ENCODE results near the gene IPO9.
"Not testable (repeated sequence)": the region's sequence is repeated elsewhere in the genome, so short reads cannot be mapped to it uniquely, and the experiment has no call there.

The IPO9 gene

DNA sequence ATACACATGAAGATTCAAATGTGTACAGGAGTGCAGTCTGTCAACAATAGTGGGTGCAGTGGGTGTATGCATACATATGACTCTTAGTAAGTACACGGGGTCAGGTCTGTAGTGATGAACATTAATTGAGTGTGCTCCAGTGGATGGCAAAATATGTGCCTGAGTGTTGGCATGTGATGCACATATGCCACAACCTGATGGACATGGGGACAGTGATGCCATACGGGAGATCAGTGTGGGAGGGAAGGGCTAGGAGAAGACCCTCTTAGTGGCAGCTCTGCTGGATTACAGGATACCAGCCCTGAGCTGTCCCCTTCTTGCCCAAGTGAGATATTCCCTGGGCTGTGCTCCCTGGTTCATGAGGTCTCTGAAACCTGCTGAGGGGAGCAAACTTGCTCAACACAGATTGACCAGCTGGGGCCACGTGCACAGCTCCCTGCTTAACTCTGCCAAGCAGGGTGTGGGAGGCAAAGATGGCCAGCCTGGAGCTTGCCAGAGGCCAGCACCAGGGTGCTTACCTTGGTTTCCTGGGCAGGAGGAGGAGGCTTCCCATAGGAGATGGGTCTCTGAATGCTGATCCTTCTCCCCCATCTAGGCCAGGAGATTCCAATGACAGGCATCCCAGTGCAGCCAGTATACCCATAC lies 62.0 kb downstream of the IPO9 start:
- no peak for DNase-seq

DNA sequence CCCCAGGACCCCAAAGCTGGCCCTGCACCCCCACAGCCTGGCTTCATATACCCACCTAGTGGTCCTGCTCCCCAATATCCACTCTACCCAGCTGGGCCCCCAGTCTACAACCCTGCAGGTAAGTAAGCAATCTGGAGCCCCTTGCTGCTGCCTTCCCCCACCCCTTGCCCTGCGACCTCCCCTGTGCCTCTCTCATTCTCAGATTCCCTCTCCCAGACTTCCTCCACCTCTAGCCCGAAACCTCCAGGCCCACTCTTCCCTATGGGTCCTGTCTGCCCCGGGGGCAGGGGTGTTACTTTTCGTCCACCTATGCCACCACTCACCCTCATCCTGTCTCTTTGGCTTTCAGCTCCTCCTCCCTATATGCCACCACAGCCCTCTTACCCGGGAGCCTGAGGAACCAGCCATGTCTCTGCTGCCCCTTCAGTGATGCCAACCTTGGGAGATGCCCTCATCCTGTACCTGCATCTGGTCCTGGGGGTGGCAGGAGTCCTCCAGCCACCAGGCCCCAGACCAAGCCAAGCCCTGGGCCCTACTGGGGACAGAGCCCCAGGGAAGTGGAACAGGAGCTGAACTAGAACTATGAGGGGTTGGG lies 62.6 kb downstream of the IPO9 start:
- DNase-seq: no peak

DNA sequence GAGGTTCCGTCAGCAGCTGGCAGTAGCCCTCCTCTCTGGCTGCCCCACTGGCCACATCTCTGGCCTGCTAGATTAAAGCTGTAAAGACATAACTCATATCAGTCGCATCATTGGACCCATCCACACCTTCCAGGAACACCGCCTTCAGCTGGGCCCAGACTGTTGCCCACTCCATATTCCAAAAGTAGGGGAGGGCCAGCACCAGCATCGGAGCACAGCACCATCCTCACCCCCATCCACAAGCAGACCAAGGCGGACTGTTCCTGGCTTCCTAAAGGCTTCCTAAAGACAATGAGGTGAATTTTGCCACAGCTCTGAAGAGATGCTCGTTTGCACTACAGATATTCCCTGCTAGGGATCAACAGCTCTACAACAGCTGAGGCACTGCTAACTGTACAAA lies 63.3 kb downstream of the IPO9 start:
- DNase-seq: no peak

DNA sequence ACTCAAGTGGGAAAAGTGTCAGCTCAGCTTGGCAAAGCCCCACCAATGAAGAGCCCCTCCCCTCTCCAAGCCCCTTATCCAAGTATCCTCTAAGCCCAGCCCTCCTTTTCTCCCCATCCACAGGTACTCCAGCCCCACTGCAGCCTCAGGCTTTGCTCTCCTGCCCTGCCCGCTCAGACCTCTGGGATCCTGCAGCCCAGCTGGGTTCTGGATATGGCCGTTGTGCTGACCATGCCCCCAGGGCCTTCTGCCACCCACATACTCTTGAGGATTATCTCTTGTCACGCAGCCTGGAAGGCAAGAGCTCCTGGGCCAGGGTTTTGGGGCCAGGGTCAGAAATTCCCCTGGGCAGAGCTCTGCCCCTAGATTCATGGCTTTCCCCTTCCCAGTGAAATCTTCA lies 64.5 kb downstream of the IPO9 start:
- DNase-seq: no peak

DNA sequence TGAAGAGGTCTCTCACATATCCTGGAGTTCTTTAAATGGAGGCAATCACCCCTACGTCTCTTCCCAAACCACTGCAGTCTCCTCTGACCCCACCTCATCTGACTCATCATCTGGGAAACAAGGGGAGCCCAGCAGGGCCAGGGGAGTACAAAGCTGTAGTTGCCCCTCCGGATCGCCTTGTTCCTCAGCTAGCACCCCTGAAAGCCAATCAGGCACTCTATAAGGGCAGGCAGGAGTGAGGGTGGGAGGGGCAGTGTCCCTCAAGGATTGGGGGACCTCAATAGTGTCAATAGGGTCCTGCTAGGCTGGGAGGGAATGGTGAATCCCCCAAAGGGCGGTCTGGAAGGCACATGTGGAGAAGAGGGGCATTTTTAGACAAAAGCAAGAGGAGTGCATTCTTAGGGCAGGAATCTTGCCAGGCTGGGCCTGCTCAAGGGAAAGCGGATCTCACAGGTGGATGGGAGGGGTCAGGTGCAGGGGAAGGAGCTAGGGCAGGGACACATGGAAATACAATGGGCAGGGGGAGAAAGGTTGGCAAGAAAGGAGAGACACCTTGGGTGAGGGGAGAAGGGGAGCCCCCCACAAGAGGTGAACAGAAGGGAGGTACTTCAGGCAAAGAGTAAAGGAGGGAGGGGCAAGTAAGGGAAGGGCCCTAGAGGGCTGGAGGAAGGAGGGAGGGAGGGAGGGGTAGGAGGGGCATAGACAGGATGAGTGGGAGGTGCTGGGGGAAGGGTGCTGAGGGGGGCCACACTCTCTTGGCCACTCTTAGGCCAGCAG lies 65.6 kb downstream of the IPO9 start:
- DNase-seq: no peak

DNA sequence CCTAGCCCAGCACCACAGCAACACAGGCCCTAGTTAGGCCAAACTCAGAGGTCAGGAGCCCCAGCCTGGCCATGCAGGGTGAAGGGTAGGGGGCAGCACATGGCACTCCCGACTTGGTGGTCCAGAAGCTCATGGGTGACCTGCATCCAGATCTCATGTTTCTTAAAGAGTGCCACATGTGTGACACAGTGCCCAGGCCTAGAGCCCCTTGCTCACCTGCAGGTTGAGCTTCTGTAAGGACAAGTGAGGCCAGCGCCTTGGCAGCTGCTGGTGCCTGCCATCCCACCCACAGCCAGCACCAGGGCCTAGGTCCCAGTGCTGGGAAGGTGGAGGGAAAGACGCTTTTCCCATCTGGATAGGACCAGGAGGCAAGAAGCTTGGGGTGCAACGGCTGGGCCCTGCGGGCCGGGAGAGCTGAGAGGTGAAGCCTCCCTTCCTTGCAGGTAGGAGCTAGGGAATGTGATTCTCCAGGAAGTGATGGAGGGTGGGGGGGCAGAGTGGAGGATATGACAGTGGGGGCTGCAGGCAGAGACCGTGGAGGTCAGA lies 66.2 kb downstream of the IPO9 start:
- no peak for DNase-seq

DNA sequence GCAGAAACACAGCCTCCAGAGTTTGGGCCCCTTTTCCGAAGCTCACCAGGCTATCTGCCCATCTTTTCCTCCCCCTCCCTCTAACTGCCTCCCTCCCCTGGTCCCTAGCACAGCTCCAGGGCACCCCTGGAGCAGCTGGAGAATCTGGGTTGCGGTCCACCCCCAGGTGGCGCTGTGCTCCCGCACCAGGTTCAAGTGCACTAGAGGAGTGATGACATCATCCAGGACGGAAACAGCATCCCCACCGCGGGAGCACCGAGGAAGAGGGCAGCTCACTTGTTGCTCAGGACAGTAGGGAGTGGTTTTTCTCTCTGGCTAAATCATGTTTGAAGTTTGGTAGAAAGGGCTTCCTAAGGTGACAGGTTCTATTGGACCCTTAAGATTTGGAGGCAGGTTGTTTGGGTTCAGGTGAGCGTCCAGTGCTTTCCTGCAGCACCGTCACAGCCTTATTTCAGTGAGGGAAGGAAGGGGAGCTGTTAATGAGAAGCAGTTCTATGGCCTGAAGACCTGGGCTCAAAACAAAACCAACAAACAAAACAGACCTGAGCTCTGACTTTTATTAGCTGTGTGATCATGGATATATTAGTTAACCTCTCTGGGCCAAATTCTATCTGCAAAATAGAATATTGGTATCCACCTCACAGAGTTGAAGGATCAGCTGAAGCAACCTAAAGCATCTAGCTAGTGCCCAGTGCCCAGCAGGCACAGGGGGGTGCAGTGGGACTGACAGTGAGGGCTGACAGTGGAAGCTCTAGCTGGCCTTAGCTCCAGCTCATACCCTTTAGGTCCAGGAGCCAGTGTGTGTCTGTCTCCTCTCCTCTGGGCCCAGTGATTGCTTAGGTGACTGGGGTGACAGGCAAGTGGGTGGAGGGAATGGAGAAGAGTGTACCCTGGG lies 67.2 kb downstream of the IPO9 start:
- DNase-seq: peak; percentile 85 to 89

DNA sequence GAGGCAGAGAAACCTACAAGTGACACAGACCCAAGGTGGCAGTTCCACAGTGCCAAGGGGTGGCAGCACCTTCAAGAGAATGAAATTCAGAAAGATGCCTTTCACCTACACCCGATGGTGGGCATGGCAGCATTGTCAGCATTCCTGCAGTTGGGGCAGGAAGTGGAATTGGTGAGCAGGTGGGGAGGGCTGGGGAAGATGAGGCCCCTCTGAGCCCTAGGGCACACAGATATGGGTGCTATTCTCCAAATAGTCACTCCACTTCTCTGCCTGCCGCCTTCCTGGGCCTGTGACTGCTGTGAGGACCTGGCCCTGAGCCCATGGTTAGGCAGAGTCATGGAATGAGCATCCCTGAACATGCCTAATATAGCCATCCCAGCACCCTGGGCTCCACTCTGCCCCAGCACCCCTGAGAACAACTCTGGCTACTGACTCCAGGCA lies 68.0 kb downstream of the IPO9 start:
- no peak for DNase-seq

DNA sequence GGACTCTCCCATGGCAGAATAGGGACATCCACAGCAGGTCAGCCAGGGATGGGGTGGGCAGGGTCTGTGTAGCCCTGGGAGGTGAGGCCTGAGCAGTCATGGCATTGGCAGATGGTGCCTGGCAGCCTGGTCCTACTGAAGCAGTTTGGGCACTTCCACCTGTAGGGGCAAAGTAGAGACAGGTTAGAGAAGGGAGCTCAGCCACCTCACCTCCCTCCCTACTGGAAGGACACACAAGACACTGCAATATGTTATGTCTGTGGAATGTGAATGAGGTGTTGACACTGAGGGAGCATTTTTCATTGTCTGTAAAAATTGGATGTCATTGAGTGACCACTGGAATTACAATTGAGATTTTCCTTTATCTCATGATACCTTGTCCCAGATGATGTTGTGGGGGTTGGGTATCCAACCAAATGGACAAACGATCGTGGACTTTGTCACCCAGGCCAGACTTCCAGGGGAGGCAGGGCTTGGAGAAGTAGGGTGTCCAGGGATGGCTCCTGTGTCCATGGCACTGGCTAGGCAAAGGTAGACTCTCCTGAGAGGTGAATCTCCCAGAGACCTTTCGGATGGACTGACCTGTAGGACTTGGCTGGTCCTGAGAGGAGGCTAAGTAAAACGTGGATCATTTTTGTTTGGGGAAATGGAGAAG lies 69.4 kb downstream of the IPO9 start:
- DNase-seq: no peak

DNA sequence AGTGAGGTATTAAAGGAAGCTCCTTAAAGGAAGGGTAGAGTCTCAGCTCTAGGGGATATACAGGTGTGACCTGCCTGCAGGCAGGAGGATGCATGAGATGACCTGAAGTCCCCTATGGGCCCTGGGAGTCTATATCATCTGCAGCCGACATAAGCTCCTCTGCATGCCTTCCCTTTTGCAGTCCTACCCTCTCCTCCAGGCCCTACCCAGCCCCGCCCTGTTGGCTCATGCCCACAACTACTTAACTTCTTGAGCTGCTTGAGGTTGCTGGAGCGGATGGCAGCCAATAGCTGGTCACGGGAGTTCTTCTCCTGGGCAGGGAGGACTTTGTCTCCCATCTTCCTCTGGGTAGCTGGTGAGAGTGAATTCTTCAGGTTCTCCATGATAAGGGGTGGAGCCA lies 70.0 kb downstream of the IPO9 start:
- no peak for DNase-seq

DNA sequence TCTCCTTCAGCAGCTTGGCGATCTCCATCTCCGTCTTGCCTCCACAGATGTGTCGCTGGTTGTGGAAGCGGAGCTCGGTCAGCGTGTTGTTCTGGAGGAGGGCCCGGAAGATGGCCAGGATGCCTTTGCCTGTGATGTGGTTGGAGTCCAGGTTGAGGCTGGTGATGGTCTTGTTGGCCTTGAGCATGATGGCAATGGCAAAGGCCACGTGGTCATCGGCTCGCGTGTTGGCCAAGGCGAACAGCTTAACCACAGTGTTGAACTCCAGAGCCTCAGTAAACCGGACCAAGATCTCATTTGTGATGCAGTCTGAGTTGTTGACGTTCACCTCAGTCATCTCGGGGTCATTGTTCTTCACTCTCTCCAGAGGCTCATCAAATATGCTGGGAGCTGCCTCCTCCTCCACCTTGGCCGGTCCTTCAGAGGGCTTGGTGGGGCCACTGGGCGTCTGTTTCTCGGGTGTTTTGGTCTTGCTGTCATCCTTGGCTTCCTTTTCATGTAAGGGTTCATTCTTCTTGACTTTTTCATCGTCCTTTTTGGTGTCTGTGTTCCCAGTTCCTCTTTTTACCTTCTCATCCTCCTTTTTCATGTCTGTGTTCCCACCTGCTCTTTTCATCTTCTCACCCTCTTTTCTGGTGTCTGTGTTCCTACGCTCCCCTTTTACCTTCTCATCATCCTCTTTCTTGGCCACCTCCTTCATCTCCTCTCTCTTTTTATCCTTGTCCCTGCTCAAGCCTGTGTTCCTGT lies 70.9 kb downstream of the IPO9 start:
- no peak for DNase-seq

DNA sequence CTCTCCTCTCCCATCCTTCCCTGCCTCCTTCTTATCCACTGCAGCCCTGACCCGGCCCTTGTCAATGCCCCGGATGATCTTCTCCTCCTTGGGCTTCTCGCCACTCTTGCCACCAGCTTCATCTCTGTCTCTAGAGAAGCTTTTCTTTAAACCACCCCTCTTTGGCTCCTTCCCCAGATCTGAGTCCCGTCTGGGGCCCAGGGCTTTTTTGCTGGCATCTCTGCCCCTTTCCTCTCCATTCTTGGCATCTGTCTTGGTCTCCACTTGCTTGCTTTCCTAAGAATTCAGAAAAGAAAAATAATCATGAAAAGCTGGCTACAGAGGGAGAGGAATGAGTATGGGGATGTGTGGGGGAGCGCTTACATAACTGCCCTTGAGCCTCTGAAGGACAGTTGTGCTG lies 71.5 kb downstream of the IPO9 start:
- DNase-seq: no peak

DNA sequence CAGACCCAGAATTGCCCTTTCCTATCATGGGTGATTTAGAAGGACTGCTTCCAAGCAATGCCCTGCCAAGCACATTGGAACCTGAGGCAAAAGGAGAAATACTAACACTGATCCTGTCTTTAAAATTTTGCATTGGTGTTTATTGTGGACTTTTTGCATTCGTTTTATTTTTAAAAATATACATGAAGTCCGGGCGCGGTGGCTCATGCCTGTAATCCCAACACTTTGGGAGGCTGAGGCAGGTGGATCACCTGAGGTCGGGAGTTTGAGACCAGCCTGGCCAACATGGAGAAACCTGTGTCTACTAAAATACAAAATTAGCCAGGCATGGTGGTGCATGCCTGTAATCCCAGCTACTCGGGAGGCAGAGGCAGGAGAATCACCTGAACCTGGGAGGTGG lies 72.1 kb downstream of the IPO9 start:
- not testable (repeated sequence) for DNase-seq

DNA sequence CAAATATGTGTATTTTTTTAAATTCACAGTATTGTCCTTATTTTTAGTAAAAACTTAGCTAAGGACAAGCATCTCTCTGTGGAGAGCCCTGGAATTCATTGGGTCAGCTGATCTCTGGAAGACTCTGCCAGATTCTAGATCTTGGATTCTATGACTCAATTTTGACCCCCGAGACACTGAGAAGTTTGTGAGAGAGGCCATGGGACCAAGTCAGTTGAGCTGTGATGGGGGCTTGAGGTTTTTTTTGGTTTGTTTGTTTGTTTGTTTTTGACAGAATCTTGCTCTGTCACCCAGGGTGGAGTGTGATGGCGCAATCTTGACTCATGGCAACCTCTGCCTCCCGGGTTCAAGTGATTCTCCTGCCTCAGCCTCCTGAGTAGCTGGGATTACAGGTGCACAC lies 73.2 kb downstream of the IPO9 start:
- no peak for DNase-seq

DNA sequence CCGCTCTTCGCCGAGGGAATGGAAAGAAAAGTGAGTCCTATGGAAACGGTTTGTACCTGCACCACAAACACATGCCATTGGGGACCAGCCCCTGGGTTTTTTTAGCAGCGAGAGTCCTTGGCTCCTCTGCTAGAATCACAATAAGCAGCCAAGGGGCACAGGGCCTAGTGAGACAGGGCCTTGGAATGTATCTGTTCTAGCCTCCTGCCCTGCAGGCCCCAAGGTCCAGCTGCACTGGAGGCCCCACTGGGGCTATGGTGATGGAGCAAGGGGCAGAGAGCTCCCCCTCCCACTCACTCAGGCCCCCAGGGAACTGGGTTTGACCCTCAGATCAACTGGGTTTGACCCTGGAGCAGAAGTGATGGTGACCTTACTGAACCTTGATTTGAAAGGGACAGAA lies 74.2 kb downstream of the IPO9 start:
- no peak for DNase-seq

DNA sequence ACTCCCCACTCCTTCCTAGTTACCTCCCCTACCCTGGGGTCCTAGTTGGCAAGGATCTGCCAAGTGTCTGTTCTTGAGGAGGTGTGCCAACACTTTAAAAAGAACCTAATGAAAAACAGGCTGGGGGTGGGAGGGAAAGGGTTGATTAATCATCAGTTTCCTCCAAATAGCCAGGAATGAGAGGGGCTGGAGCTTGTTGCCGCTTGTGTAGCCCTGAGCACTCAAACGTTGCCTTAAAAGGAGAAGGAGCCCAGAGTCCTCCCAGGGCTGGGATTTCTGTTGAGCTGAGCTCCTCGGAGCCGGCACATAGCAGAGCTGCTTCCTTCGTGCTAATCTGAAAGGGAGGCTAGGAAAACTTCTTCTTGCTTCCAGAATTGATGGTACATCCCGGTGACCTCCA lies 75.6 kb downstream of the IPO9 start:
- DNase-seq: no peak

DNA sequence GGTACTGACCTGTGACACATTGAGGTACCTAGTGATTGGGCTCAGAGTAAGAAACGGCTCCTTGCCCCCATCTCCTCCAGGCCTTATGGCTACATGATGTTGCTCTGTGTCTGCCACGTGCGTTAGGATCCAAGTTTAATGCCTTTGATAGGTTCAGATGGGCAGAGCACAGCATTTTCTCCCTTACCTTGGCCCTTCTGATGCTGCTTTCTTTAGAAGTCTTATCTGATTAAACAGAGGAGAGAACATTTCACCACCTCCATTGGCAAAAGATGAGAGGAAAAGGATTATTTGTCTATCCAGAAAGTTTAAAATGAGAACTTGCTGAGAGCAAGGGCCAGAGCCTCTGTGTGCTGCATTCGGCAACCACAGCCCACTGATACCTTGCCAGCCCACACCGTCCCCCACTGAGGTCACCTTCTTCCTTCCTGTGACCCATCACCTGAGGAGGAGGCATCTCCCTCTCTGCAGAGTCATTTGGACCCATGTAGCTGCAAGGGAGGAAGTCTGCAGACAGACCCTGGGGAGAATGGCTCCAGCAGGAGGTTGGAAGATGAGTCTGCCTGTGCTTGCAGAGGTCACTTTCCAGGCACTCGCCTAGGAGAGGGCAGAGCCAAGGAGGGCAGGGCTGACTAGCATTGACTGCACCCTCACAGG lies 76.4 kb downstream of the IPO9 start:
- DNase-seq: no peak

DNA sequence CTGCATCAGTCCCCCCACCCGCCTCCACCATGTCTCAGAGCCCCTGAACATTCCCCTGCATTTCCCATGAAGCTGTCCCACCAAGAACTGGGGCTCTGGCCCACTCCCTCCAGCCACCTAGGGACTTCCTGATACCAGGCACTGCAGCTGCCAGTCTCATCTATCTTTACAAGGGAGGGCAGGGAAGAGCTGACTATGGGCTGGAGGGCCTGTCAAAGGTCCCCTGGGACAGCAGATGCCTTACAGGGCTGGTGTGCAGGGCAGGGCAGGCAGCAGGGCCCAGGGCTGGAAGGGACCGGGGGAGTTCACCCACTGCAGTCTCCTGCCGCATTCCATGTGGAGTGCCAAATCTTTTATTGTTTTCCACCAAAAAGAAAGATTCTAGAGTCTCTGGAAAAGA lies 77.4 kb downstream of the IPO9 start:
- DNase-seq: no peak

DNA sequence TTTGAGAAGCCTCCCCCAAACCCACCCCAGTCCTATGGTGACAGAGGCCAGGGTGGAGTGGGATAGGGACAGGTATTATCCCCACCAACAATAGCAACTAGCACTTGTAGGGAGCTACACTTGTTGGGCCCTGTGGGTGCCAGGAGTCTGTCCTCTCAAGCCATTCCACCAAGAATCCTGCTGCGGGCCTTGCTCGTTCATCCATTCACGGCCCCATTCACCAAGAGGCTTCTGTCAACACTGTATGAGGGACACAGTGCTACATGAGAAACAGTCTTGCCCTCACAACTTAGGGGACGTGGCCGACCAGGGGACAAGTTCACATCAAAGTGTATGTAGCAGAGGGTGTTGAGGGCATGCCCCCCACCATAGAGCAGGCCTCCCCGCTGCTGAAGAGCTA lies 78.7 kb downstream of the IPO9 start:
- no peak for DNase-seq

DNA sequence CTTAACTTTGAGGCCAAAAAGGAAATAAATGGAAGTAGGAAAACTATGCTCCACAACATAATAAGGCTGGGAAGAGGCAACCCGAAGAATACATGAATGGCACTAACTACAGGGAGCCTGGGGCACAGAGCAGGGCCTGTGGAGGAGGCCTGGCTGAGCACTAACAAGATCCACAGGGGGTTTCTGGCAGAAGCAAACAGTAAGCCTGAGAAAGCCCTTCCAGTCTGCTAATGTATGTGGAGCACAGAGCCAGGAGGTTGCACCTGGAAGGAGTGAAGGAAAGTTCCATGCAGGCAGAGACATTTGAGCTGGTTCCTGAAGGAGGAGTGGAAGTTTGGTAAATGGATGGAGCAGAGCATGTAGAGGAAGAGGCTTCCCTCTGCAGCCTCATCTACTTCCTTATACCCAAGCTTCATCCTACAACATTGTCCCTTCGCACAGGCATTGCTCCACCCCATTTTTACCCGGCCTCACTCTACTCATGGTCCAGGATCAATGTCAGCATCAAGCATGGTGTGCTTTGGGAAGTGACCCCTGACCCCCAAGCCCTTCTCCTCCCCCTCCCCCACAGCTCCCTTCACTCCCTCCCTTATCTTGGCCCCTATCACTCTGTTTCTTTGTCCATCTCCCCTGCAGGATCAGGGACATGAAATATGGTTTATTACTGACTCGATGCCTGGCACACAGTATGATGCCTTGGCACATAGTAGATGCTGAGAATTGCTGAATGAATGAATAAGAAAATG lies 83.0 kb downstream of the IPO9 start:
- DNase-seq: no peak

Data from stimulated activated CD4-positive, alpha-beta T cell treated with anti-CD3 and anti-CD28 coated beads, Interleukin-2, amount 100 ng/mL, for 48 hours (primary cell).